ENCODE data around the gene TEX35. TPM values are rescaled to one million over a fixed set of nuclear protein-coding genes. Genes with fewer than 3 reads are reported as not detected.
A peak's percentile ranks its signal among the peaks of the same experiment; 100 is the strongest.

Gene TEX35
- total RNA-seq, 1 experiment from 2014 or later = not detected

DNA sequence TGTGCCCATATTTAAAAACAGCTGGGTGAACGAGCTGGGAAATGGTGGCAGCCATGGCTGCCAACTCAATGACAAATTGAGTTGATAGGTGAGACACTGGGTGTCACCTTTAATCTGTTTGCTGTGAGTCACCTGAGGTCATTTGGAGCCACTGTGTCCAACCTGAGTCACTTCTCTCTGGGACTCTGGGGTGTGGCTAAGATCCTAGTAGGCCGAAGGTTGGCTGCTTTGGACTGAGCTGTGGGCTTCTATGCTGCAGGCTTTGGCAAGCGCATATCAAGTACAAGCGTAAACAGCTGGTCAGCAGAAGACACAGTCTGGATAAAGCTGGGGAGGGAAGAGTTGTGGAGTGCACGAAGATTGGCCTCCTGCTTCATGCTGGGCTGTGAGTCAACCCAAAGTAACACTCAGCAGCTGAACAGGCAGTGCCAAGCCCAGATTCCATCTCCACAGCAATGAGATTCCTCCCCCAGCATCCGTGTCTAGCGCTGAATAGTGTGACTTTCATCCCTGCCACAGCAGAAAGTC lies 24.0 kb downstream of the TEX35 start:
- Histone ChIP-seq H3K4me3 (peak overlapping the region; percentile 46), H3K79me2 (ENCODE audit: low read depth) (no peaks in the 10 kb centered on the region), H3K9me2 (ENCODE audit: insufficient read depth) (no peaks in the 10 kb centered on the region), H3K27ac (peak overlapping the region; percentile 98), H3K4me2 (peak overlapping the region; percentile 88), H3K36me3 (ENCODE audit: low read depth) (no peaks in the 10 kb centered on the region), H3K4me1 (replicated peaks; ENCODE audit: insufficient read depth) (peaks cover 59% of the 10 kb centered on the region), H4K20me1 (ENCODE audit: insufficient read depth) (no peaks in the 10 kb centered on the region), H3K9me3 (ENCODE audit: insufficient read depth, low read depth) (no peaks in the 10 kb centered on the region), H3F3A (ENCODE audit: insufficient read depth, low read depth) (peaks cover 52% of the 10 kb centered on the region), H2AFZ (peak overlapping the region; percentile 82), H3K27me3 (ENCODE audit: insufficient read depth, low read depth) (no peaks in the 10 kb centered on the region)
- ChIA-PET POLR2A (ENCODE audit: unreplicated experiment) (interaction anchor here (0.5 to 0.7 kb wide), 6 partner anchors 10 to 629 kb away, joined by 3 to 7 read pairs (median 4); no protein-coding TSS in a partner anchor), CTCF (interaction anchor here (0.6 to 3.4 kb wide), 5 partner anchors 73 to 505 kb away, joined by 3 to 20 read pairs (median 5); partner anchors contain the start of gene RALGPS2)
- BruUV-seq (replicated peaks) = no TSS peak
- peak; percentile 83 to 98 for DNase-seq
- intact Hi-C loops (cut with micrococcal nuclease; ENCODE audit: unreplicated experiment) = loop anchor here (2.0 to 10.0 kb wide), 6 partner anchors 226 to 1278 kb away; partner anchors contain the start of gene TDRD5
- no peak for TF ChIP-seq EZH2 (IDR thresholded peaks at IDR 0.05; ENCODE audit: low read depth)
- TF ChIP-seq, protein P1, sequence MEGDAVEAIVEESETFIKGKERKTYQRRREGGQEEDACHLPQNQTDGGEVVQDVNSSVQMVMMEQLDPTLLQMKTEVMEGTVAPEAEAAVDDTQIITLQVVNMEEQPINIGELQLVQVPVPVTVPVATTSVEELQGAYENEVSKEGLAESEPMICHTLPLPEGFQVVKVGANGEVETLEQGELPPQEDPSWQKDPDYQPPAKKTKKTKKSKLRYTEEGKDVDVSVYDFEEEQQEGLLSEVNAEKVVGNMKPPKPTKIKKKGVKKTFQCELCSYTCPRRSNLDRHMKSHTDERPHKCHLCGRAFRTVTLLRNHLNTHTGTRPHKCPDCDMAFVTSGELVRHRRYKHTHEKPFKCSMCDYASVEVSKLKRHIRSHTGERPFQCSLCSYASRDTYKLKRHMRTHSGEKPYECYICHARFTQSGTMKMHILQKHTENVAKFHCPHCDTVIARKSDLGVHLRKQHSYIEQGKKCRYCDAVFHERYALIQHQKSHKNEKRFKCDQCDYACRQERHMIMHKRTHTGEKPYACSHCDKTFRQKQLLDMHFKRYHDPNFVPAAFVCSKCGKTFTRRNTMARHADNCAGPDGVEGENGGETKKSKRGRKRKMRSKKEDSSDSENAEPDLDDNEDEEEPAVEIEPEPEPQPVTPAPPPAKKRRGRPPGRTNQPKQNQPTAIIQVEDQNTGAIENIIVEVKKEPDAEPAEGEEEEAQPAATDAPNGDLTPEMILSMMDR (conservative IDR thresholded peaks at IDR 0.05) = no peak

DNA sequence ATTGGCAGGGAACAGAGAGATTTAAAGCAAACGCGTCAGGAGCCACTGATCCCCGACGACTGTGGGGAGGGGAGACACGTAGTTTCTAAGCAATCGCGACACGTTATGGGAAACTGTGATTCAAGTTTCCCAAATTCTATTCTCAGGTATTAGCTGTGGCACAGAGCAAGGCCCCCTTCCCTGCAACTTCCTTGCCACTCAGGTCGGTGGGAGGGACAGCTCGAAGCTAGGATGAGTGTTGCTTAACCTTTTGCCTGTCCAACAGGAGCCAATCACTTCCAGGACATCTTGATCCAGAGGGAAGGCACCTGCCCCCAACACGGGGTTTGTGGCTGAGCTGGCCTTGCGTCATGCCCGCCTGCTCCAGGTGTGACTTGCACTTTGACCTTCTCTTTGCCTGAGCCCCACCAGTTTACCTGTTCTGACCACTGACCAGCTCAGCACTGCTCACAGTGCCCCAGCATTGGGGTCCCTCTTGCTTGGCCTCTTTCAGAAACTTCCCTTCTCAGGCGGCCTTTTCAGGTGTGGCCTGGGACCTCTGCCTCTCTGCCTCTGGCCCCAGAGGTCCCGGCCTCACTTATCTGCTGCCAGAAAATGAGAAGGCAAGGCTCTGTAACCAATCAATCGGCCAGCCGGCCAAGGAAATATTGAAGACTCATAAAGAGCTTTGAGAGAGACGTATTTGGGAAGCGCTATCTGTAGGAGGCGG lies 24.6 kb downstream of the TEX35 start:
- H3K36me3 ChIP-seq (ENCODE audit: low read depth) = no peaks in the 10 kb centered on the region
- peaks cover 52% of the 10 kb centered on the region for H3F3A ChIP-seq (ENCODE audit: insufficient read depth, low read depth)
- peak overlapping the region; percentile 98 for H3K27ac ChIP-seq
- H2AFZ ChIP-seq = peak overlapping the region; percentile 82
- no peaks in the 10 kb centered on the region for H3K9me2 ChIP-seq (ENCODE audit: insufficient read depth)
- H4K20me1 ChIP-seq (ENCODE audit: insufficient read depth) = no peaks in the 10 kb centered on the region
- no peaks in the 10 kb centered on the region for H3K9me3 ChIP-seq (ENCODE audit: insufficient read depth, low read depth)
- H3K4me3 ChIP-seq = peak overlapping the region; percentile 46
- BruUV-seq (replicated peaks) = TSS peak; percentile 95
- no peaks in the 10 kb centered on the region for H3K27me3 ChIP-seq (ENCODE audit: insufficient read depth, low read depth)
- intact Hi-C loops (cut with micrococcal nuclease; ENCODE audit: unreplicated experiment) = loop anchor here (2.0 to 10.0 kb wide), 6 partner anchors 227 to 1277 kb away; partner anchors contain the start of gene TDRD5
- CTCF ChIA-PET = interaction anchor here (0.6 to 3.4 kb wide), 5 partner anchors 72 to 505 kb away, joined by 3 to 20 read pairs (median 4); partner anchors contain the start of gene RALGPS2
- H3K4me2 ChIP-seq = peak overlapping the region; percentile 88
- POLR2A ChIA-PET (ENCODE audit: unreplicated experiment) = interaction anchor here (0.5 to 0.7 kb wide), 6 partner anchors 10 to 628 kb away, joined by 3 to 7 read pairs (median 4); no protein-coding TSS in a partner anchor
- TF ChIP-seq EZH2 (IDR thresholded peaks at IDR 0.05; ENCODE audit: low read depth) = no peak
- TF ChIP-seq, protein P1 (conservative IDR thresholded peaks at IDR 0.05) = no peak
- no peaks in the 10 kb centered on the region for H3K79me2 ChIP-seq (ENCODE audit: low read depth)
- peak; percentile 51 to 86 for DNase-seq
- peaks cover 56% of the 10 kb centered on the region for H3K4me1 ChIP-seq (replicated peaks; ENCODE audit: insufficient read depth)

DNA sequence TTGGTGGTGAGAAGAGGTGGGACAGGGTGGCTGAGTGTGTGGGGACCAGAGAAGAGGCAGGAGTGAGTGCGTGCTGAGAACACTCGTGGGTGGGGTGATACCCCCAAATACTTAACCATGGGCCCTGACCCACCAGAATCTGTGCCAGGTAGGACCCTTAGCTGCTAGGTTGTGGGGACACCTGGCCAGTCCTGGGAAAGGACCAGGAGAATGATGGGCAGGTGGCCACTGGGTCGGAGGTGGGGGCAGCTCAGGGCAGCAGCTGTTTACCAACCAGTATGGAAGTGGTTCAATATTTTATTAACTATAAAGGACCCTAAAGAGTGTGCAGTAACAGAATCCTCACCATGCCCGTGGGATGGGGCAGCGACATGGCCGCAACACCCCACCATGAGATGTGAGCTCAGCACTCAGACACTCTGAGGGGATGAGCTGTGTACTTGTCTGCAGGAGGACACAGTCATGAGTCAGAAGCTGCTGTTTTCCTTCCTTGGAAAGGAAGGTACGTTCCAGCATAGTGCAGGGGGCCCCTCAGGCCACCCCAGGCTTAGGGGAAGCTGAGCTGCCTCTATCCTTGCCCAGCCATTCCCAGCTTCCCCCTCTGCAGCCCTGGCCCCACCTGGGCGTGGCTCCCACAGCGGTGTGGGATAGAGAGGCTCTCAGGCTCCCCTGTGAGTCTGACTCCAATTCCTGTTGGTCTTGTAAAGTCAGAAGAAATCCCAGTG lies 25.4 kb downstream of the TEX35 start:
- H3F3A ChIP-seq (ENCODE audit: insufficient read depth, low read depth) = peaks cover 55% of the 10 kb centered on the region
- H3K4me2 ChIP-seq = peak overlapping the region; percentile 88
- H3K4me1 ChIP-seq (replicated peaks; ENCODE audit: insufficient read depth) = peaks cover 56% of the 10 kb centered on the region
- ChIA-PET CTCF (interaction anchor here (0.5 to 3.4 kb wide), 4 partner anchors 228 to 1277 kb away, joined by 3 to 20 read pairs (median 6); no protein-coding TSS in a partner anchor), POLR2A (ENCODE audit: unreplicated experiment) (interaction anchor here (0.6 to 0.9 kb wide), 2 partner anchors 444 to 544 kb away, joined by 4 to 5 read pairs; partner anchors contain the start of gene RASAL2)
- H3K27ac ChIP-seq = peak overlapping the region; percentile 98
- H3K36me3 ChIP-seq (ENCODE audit: low read depth) = no peaks in the 10 kb centered on the region
- peaks cover under 1% of the 10 kb centered on the region; the same call in 1 of the 2 replicates for H3K79me2 ChIP-seq (ENCODE audit: low read depth)
- no TSS peak for BruUV-seq (replicated peaks)
- peak in 1 of 2 experiments; percentile 61 for DNase-seq
- H3K9me2 ChIP-seq (ENCODE audit: insufficient read depth) = no peaks in the 10 kb centered on the region
- no peaks in the 10 kb centered on the region for H3K9me3 ChIP-seq (ENCODE audit: insufficient read depth, low read depth)
- no peaks in the 10 kb centered on the region for H3K27me3 ChIP-seq (ENCODE audit: insufficient read depth, low read depth)
- 0 out of 2 replicates have a peak overlapping the region, but pooled peaks have one; percentile 46 for H3K4me3 ChIP-seq
- TF ChIP-seq EZH2 (IDR thresholded peaks at IDR 0.05; ENCODE audit: low read depth) = no peak
- TF ChIP-seq, protein P1 (conservative IDR thresholded peaks at IDR 0.05) = no peak
- H2AFZ ChIP-seq = no peak overlapping the region; the same call in 1 of the 2 replicates
- H4K20me1 ChIP-seq (ENCODE audit: insufficient read depth) = no peaks in the 10 kb centered on the region
- intact Hi-C loops (cut with micrococcal nuclease; ENCODE audit: unreplicated experiment) = loop anchor here (10.0 kb wide), 5 partner anchors 414 to 1276 kb away; partner anchors contain the start of gene TDRD5
